Right cardiac atrium (tissue), 5 donors: ENCODE measurements around the gene BCOR. TPM values are rescaled to one million over a fixed set of nuclear protein-coding genes. Genes with fewer than 3 reads are reported as not detected.

Source experiments
- ATAC-seq, 2 donors: fragments of 200-7000 bp; cut with Tn5 transposase; one replicate each; pipeline versions ENCODE4 v1.8.0 to v1.9.1; 2020; ENCODE audit warnings: moderate library complexity in 2 of 2, mild to moderate bottlenecking in 1 of 2
- DNase-seq, 3 donors: peaks; one replicate each; pipeline ENCODE4 v3.0.0-alpha.2; 2020
- H3K27ac ChIP-seq: one replicate; pipeline ENCODE4 v1.5.1; 2013; ENCODE audit warnings: mild to moderate bottlenecking, low read length, control low read depth, moderate library complexity
- H3K27me3 ChIP-seq: one replicate; pipeline ENCODE4 v1.6.1; 2013; ENCODE audit not compliant: control insufficient read depth, insufficient read depth
- H3K4me1 ChIP-seq: one replicate; pipeline ENCODE4 v1.6.1; 2013; ENCODE audit warnings: low read length; ENCODE audit not compliant: control insufficient read depth, insufficient read depth
- H3K4me3 ChIP-seq: one replicate; pipeline ENCODE4 v1.5.1; 2013; ENCODE audit warnings: low read length, control low read depth
- H3K9me3 ChIP-seq: one replicate; pipeline ENCODE4 v1.6.1; 2013; ENCODE audit warnings: low read length; ENCODE audit not compliant: control insufficient read depth
- WGBS: extraction: QIAGEN DNeasy Blood & Tissue Kit; methylation state at CpG from one replicate; pipeline ENCODE4 v1.1.7; 2013; 5-methylcytosine and 5-hydroxymethylcytosine counted together
- intact Hi-C, 4 donors: fragments of 100-400 bp; cut with DNase I; formaldehyde crosslinking; loops; one replicate each; pipeline versions ENCODE4 v1.11.0 to v1.14.0; 2022 to 2023
- polyA plus RNA-seq: library from polyadenylated mRNA; stranded (reverse); fragments of 200-250 nt; gene quantifications from one replicate; pipeline ENCODE4 v1.2.3, GENCODE V29; 2013
- total RNA-seq, 4 donors: library from RNA; stranded (reverse); fragmentation: NEBNext Ultra II Directional; extraction: Animal tissue kit (Norgen Biotek cat#: 25700); gene quantifications; one replicate each; pipeline ENCODE4 v1.2.1, GENCODE V29; 2021
- donor health status: healthy with polysubstance abuse.
- donor health status: DM: no; HTN: yes; CAD: no.
- donor health status: DM: no; HTN: no; CAD: no.
- donor health status: DM: no; HTN: yes; CAD: no; lungs with severe emphysema.
- donor health status: DM: yes; HTN: yes; CAD: no.

BCOR gene
- total and polyA plus RNA-seq, 5 donors = 11.1 to 30.1 (median 18.3) TPM

GRCh38 chrX:40061005-40061404 lies 36.8 kb downstream of the BCOR start:
- WGBS = 66% methylated on average over 10 of the region's 10 CpGs
- no peak for DNase-seq
- H3K4me1 ChIP-seq = no peaks in the 10 kb centered on the region
- no peak overlapping the region for H3K27ac ChIP-seq
- no peak overlapping the region for H3K4me3 ChIP-seq
- no peaks in the 10 kb centered on the region for H3K27me3 ChIP-seq
- intact Hi-C loops = no loop called here
- no peak for ATAC-seq
- H3K9me3 ChIP-seq = no peaks in the 10 kb centered on the region

- intact Hi-C loops = no loop called here
These were observed 37.4 kb downstream of the BCOR start for GRCh38 chrX:40060356-40060845.

GRCh38 chrX:40058719-40059118 lies 39.0 kb downstream of the BCOR start:
- Histone ChIP-seq H3K27ac (no peak overlapping the region), H3K4me3 (no peak overlapping the region), H3K9me3 (no peaks in the 10 kb centered on the region), H3K27me3 (no peaks in the 10 kb centered on the region), H3K4me1 (no peaks in the 10 kb centered on the region)
- DNase-seq (no peak), ATAC-seq (no peak)
- intact Hi-C loops = no loop called here
- 84% methylated on average over 11 of the region's 11 CpGs for WGBS

More at GRCh38 chrX:40060356-40060845, 37.4 kb downstream of the BCOR start:
- Histone ChIP-seq H3K9me3 (no peaks in the 10 kb centered on the region), H3K4me3 (no peak overlapping the region), H3K27me3 (no peaks in the 10 kb centered on the region), H3K27ac (no peak overlapping the region), H3K4me1 (no peaks in the 10 kb centered on the region)
- no peak for DNase-seq
- 97% methylated on average over 7 of the region's 7 CpGs for WGBS
- ATAC-seq = no peak

GRCh38 chrX:40057405-40057804 lies 40.4 kb downstream of the BCOR start:
- 96% methylated on average over 9 of the region's 9 CpGs for WGBS
- no peak for DNase-seq
- Histone ChIP-seq H3K4me3 (no peak overlapping the region), H3K27me3 (no peaks in the 10 kb centered on the region), H3K27ac (no peak overlapping the region), H3K4me1 (no peaks in the 10 kb centered on the region), H3K9me3 (no peaks in the 10 kb centered on the region)
- ATAC-seq = no peak
- intact Hi-C loops = no loop called here

- 64% methylated on average over 4 of the region's 4 CpGs for WGBS
- intact Hi-C loops = no loop called here
- no peak for ATAC-seq
These were observed 41.3 kb downstream of the BCOR start for GRCh38 chrX:40056420-40056819.

GRCh38 chrX:40055495-40055894 lies 42.3 kb downstream of the BCOR start:
- Histone ChIP-seq H3K9me3 (peaks cover 3% of the 10 kb centered on the region), H3K27ac (no peak overlapping the region), H3K4me1 (no peaks in the 10 kb centered on the region), H3K27me3 (no peaks in the 10 kb centered on the region), H3K4me3 (no peak overlapping the region)
- WGBS = 91% methylated on average over 6 of the region's 6 CpGs
- DNase-seq (no peak), ATAC-seq (no peak)
- intact Hi-C loops = no loop called here

More at GRCh38 chrX:40056420-40056819, 41.3 kb downstream of the BCOR start:
- Histone ChIP-seq H3K4me1 (no peaks in the 10 kb centered on the region), H3K27me3 (no peaks in the 10 kb centered on the region), H3K4me3 (no peak overlapping the region), H3K27ac (no peak overlapping the region), H3K9me3 (no peaks in the 10 kb centered on the region)
- no peak for DNase-seq

- WGBS = 82% methylated on average over 1 of the region's 1 CpG
- no peak for ATAC-seq
- H3K27ac ChIP-seq = no peak overlapping the region
These were observed 43.0 kb downstream of the BCOR start for GRCh38 chrX:40054793-40055192.

GRCh38 chrX:40050532-40050931 lies 47.2 kb downstream of the BCOR start:
- intact Hi-C loops = no loop called here

More at GRCh38 chrX:40054793-40055192, 43.0 kb downstream of the BCOR start:
- intact Hi-C loops = no loop called here
- DNase-seq = no peak
- no peaks in the 10 kb centered on the region for H3K27me3 ChIP-seq
- H3K4me1 ChIP-seq = no peaks in the 10 kb centered on the region
- H3K9me3 ChIP-seq = peaks cover 4% of the 10 kb centered on the region
- no peak overlapping the region for H3K4me3 ChIP-seq

GRCh38 chrX:40049084-40049641 lies 48.6 kb downstream of the BCOR start:
- Histone ChIP-seq H3K4me1 (no peaks in the 10 kb centered on the region), H3K4me3 (no peak overlapping the region), H3K27me3 (no peaks in the 10 kb centered on the region), H3K27ac (no peak overlapping the region), H3K9me3 (peaks cover 8% of the 10 kb centered on the region)
- intact Hi-C loops = no loop called here
- DNase-seq (no peak), ATAC-seq (no peak)
- 98% methylated on average over 7 of the region's 7 CpGs for WGBS

More at GRCh38 chrX:40050532-40050931, 47.2 kb downstream of the BCOR start:
- H3K4me3 ChIP-seq = no peak overlapping the region
- 95% methylated on average over 1 of the region's 1 CpG for WGBS
- H3K4me1 ChIP-seq = no peaks in the 10 kb centered on the region
- DNase-seq = no peak
- peaks cover 8% of the 10 kb centered on the region for H3K9me3 ChIP-seq
- no peaks in the 10 kb centered on the region for H3K27me3 ChIP-seq
- no peak overlapping the region for H3K27ac ChIP-seq
- no peak for ATAC-seq

GRCh38 chrX:40047485-40047884 lies 50.3 kb downstream of the BCOR start:
- intact Hi-C loops = no loop called here
- no peak overlapping the region for H3K27ac ChIP-seq
- H3K4me1 ChIP-seq = no peaks in the 10 kb centered on the region
- H3K27me3 ChIP-seq = no peaks in the 10 kb centered on the region
- no peak overlapping the region for H3K4me3 ChIP-seq
- ATAC-seq (no peak), DNase-seq (no peak)
- H3K9me3 ChIP-seq = peaks cover 8% of the 10 kb centered on the region

- 62% methylated on average over 3 of the region's 3 CpGs for WGBS
- no peaks in the 10 kb centered on the region for H3K4me1 ChIP-seq
- intact Hi-C loops = no loop called here
- H3K4me3 ChIP-seq = no peak overlapping the region
- DNase-seq (no peak), ATAC-seq (no peak)
- no peak overlapping the region for H3K27ac ChIP-seq
- peaks cover 2% of the 10 kb centered on the region for H3K9me3 ChIP-seq
- no peaks in the 10 kb centered on the region for H3K27me3 ChIP-seq
These were observed 53.9 kb downstream of the BCOR start for GRCh38 chrX:40043895-40044294.

- Histone ChIP-seq H3K9me3 (no peaks in the 10 kb centered on the region), H3K27ac (no peak overlapping the region), H3K4me1 (no peaks in the 10 kb centered on the region), H3K27me3 (no peaks in the 10 kb centered on the region), H3K4me3 (no peak overlapping the region)
- ATAC-seq = no peak
- intact Hi-C loops = no loop called here
- no peak for DNase-seq
- 58% methylated on average over 6 of the region's 6 CpGs for WGBS
These were observed 55.8 kb downstream of the BCOR start for GRCh38 chrX:40041915-40042314.
